HG03442 (cell line): ENCODE data around the gene ELK4.

Source experiments
- ATAC-seq: cut with Tn5 transposase; IDR thresholded peaks from one replicate; pipeline ENCODE4 v1.9.1; 2021; ENCODE audit warnings: mild to moderate bottlenecking, moderate library complexity; ENCODE audit not compliant: unreplicated experiment

Gene ELK4, protein sequence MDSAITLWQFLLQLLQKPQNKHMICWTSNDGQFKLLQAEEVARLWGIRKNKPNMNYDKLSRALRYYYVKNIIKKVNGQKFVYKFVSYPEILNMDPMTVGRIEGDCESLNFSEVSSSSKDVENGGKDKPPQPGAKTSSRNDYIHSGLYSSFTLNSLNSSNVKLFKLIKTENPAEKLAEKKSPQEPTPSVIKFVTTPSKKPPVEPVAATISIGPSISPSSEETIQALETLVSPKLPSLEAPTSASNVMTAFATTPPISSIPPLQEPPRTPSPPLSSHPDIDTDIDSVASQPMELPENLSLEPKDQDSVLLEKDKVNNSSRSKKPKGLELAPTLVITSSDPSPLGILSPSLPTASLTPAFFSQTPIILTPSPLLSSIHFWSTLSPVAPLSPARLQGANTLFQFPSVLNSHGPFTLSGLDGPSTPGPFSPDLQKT

DNA sequence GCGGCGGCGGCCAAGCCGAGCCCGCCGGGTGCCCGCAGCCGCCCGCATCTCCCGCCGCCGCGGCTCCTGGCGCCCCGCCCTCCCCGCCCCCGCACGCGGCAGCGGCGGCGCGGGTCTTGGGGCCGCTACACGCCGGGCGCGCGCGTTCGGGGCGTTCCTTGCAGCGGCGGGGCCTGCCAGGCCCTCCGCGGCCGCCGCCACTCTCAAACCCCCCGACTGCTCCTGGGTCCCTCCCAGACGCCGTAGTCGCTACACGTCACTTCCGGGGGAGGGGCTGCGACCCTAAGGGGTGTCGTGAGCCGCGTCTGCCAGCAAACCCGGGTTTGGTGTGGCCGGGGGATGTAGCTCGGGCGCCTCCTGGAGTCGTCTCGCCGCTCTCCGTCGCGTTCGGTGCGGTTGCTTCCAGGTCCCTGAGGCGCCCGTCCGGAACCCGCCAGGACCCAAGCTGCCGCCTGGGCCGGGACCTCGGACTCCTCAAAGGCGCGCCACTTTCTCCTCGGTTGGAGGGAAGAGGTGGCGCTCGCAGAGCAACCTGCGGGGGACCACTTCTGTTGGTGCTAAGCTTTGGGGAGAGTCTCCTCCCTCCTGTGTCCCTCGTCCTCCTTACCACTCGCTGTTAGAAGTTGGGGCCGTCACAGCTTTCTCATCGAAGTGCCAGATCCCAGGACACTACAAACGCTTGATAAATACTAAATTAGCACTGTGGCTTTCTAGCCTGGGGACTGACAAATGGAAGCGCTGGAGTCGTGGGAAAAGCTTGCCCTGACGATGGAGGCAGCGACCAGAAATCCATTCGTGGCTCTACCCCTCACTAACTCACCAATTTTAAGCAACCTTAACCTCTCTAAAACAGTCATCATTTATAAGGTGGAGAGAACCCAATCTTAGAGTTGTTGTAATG is at the start of gene ELK4:
TSS of gene ELK4 (minus strand) at position 244 of the 901 bp plus-strand sequence. CDS start 8,129 bp downstream, outside the sequence.
- ATAC-seq, result peak; percentile 82

DNA sequence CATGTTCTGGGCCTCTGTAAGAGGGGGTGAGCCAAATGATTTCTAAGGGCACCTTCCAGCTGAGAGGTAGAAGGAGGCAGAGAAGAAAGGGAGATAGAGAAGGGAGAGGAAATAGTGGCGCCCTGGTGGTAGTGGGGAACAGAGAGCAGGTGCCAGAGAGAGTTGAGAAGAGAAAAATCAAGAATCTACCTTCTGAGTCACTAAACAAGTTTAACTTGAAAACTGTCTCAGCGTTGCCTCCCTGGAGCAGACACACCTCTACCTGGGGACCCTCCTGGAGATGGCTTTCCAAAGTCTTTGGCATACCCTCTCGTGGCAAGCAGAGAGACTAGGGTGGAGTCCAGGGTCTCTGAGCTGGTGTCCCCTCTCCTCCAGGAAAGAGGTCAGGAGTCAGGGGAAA is 49.6 kb upstream of the ELK4 start:
- no peak for ATAC-seq

DNA sequence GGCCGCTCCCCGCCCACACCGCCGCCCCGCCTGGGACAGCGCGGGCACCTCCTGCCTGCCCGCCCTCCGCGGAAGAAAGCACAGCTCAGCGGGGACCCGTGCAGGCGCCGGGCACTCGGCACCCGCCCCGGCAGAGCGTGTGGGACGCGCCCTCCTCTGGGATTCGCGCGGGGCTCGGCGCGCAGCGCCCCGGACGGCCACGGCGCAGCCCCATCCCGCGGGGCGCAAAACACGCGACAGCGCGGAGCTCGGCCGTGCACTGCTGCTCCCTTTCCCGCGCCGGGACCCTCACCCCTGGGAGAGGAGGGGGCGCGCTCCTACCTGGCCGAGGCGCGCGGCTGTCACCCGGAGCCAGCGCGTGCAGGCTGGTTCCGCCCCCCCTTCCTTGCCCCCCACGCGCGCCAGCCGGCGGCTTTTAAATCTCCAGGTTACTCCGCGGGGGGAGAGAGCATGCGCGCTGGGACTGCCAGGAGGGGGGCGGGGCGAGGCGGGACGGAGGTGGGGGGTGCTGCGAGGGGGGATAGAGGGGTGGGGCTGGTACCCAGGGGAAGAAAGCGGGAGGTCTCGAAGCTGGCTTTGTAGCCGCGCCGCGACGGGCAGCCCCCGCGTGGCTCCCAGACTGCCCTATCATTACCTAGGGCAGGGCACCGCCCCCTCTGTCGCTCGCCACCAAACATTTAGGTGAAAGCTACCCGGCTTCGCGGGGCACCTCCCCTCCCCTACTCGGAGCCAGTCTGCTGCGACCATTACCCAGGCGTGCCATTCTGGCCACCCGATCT is 48.5 kb upstream of the ELK4 start, which contains the start of gene SLC45A3:
TSS of gene SLC45A3 (minus strand) at position 437 of the 779 bp plus-strand sequence. CDS start 15,853 bp downstream, outside the sequence.
- no peak for ATAC-seq

DNA sequence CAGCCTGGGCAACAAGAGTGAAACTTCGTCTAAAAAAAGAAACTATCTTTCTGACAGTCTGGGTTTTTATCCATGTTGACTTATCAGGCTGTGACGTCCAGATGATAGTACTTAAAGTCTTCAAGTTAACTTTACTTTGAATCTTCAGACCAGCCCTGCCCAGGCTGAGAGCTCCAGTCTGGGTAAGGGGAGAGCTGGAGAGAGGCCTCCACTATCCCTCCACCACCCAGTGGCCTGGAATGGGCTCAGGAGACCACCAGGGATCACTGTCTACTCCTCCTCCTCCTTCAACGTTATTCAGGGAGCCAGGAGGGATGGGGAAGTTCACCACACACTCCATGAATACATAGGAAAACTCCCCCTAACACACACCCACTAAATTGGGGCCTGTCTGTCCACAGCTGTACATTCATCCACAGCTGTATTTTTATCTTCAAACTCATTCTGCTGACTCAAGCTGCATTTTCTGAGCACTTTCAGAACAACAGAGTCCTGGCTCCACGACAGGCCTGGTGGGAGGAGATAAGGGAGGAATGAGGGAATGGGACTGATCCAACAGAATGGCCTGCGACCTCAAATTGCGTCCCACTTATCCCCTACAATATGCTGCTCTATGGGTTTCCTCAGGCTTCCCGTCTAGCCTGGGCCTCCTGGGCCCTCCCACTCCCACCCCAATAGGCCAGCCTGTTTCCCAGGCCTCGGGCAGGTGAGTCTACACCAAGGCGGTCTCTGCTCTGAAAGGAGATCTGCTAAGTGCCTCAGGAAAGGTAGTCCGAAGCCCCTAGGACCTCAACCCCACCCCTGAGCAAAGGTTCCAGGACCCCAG is 46.7 kb upstream of the ELK4 start:
- ATAC-seq, result no peak

DNA sequence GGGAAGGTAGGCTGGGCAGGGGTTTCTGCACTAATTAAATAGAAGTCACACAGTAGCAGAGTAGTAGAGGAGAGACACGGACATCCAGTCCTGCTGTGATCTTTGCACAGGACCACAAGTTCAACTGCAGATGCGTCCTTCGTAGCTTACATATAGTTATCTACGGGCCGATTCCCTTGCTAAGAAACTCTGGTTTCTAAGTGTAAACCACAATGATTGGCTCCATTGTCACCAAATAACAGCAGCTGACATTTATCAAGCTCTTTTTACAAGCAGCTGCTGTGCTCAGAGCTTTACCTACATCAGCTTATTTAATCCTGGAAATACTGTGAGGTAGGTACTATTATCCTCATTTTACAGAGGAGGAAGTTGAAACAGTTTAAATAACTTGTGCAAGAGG is 45.4 kb upstream of the ELK4 start:
- no peak for ATAC-seq

DNA sequence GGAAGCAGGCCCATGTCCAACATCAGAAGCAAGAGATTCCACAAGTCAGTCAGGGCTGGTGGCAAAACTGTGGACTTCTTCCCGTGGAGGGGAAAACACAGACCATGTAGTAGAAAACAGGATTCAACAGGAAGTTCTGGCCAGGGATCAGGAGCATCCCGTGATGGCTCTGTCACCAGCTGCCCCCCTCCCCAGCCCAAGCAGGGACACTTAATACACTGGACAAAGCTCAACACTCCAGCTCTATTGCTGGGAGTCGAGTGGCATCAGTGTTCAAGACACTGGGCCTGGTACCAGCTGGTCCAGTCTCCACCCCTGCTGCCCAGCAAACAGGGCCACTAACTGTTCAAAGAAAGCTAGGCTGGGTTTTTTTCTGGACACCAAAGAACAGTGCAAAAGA is 44.8 kb upstream of the ELK4 start:
- ATAC-seq, result no peak

DNA sequence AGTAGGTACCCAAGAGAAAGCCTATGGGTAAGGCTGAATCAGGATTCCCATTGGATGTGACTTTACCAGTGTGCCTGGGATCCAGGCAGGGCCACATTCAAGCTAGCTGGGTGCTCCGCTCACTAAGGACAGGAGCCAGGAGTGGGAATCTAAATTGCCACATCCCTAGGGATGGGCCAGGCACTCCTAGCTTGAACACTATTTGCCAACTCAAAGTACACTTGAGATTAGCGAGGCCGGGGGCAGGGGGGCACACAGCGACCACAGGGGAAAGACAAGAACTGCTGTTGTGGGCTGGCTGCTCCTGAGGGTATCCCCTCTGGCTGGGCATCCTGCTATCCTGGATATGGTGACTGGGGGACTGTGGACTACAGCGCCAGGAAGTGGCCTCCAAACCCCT is 44.2 kb upstream of the ELK4 start:
- ATAC-seq, result no peak

DNA sequence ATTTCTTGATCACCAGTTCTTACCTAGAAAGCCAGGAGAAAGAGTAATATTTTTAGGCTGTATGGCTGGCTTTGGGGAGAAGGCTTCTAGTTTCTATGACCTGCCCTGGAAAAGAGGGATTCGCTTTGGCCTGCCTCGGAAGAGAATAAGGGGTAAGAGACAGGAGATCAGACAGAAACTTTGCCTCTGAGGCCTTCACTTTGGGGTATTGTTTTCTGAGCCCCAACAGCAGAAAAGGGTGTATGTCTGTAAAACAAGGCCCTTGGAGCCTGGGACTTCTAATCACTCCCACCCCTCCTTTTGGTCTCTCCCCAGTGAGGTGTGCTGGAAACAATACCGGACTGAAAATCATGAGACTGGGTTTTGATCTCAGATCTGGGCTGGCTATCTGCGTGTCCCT is 43.4 kb upstream of the ELK4 start:
- no peak for ATAC-seq

DNA sequence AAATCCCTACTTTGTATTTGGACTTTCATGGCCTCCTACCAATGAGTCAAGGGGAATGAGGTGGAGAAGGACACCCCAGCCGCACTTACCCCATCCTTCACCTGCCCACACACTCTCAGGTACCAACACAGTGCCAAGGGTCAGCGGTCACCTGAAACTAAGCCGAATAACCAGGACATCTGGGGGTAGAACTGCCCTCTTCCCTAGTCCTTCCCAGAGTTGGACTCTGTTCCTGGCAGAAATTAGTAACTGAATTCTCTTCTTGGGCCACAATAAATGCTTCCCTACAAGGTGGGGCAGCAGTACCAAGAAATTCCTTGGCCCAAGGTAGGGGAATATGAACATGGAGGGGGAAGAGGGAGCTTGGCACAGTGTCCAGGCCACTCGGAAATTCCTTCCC is 41.2 kb upstream of the ELK4 start:
- ATAC-seq, result no peak

DNA sequence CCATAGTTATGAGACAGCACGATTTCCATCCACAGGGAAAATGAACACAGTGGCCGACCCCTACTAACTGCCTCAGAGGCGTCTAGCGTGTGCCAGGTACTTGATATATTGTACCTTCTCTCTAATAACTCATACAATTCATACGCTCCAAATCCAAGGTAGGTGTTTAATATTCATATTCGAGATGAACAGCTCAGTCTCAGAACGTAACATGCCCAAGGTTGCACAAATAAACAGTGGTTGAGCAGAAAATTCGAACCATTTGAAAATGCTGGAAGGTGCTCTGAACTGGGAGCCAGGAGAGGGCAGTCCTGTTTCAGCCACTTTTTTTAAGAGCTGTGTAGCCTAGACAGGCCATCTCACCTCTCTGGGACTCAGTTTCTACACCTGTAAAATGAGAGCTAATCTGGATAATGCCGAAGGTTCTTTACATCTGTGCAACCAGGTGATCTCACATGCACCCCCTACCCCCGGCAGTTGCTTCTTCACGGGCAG is 40.6 kb upstream of the ELK4 start:
- ATAC-seq, result no peak

DNA sequence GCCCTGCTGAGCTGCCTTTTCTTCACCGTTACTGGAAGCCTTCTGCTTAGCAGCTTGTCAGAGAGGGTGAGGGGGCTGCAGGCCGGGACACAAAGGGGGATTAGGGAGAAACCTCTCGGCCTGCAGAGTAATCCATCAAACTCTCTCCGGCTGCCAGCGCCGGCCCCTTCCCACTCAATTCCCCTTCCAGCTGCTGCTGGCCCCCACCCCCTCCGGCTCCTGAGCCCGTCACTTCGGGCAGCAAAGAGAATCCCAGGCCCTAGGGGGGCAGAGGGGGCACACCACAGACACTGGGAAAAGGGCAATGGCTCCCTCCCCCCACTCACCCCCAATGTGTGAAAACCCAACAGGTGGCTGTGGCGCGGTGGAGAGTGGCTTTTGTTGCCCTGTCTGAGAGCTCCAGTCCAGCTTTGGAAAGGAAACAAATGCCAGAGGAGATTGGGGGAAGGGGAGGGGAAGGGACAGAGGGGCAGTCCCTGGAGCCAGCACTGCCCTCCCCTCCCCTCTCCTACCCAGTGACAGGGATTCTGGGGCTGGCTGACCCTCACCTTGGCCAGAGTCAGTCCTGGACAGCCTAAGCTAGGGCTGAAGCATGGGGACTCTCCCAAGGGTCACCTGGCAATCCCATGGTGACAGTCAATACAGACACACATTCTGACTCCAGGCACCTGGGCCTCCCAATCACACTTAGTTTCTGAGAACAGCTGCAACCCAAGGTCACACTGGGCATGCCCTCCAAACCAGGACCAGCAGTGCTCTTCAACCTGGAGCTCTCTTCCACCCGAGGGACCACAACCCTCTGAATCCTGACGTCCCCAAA is 39.0 kb upstream of the ELK4 start:
- no peak for ATAC-seq

DNA sequence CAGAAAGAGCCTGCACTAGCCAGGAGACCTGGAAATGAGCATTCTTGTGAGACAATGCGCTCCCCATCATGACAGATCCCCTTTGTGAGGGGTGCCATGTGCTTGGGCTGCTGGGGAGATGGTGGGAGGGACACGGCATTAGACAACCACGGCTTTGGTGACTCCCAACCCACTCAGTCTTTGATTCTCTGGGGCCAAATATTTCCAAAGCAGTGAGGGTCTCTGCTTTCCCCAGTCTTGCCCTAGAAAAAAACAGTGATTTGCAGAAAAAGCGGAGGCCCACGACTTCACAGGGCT is 38.3 kb upstream of the ELK4 start:
- no peak for ATAC-seq

DNA sequence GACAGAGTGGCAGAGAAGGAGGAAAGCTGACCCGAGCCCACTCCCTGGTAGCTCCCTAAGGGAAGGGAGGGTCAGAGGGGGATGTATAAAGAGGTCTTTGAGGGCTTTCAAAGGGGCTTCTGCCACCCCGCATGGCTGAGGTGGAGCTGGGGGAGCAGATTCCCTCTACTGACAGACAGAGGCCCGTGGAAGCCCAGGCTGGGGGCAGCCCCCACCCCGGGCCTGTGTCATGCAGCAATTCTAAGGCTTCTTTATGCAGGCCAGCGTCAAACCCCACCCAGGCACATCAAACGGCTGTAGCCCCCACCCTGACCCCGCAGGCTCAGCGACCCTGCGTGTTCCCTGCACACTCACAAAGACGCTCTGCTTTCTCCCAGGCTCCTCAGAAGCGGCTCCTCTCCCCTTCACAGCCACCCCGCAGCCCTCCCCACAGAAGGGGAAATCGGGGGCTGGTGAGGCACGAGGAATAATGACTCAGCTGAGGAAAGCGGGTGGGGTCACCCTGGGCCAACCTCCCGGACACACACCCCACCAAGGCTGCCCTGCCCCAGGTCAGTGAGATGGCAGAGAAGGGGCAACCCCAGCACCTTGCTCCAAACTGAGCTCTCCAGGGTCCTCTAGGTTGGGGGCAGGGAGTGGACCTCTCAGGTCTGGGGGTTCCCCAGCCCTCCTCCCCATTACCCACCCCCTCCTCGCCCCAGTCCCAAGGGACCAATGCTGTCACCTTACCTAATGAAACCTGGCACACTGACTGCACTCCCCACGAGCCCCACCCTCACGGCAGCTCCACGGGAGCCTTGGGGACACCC is 37.7 kb upstream of the ELK4 start:
- peak; percentile 35 for ATAC-seq

DNA sequence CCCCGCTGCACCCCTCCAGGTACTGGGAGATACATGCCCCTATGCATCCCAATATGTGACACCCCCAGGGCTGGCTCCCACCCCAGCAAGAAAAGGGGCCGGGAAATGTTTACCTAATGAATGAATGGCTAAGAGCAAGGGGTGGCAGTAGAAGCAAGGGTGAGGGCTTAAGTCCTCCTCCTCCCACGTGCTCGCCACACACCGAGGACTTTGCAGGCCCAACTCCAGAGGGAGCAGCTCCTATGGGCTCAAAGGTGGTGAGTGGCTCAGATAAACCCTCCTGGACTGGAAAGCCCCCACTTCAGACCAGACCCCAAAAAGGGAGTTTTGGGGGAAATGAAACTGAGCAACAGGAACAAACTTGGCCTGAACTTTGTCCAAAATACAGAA is 37.1 kb upstream of the ELK4 start:
- peak; percentile 30 for ATAC-seq

DNA sequence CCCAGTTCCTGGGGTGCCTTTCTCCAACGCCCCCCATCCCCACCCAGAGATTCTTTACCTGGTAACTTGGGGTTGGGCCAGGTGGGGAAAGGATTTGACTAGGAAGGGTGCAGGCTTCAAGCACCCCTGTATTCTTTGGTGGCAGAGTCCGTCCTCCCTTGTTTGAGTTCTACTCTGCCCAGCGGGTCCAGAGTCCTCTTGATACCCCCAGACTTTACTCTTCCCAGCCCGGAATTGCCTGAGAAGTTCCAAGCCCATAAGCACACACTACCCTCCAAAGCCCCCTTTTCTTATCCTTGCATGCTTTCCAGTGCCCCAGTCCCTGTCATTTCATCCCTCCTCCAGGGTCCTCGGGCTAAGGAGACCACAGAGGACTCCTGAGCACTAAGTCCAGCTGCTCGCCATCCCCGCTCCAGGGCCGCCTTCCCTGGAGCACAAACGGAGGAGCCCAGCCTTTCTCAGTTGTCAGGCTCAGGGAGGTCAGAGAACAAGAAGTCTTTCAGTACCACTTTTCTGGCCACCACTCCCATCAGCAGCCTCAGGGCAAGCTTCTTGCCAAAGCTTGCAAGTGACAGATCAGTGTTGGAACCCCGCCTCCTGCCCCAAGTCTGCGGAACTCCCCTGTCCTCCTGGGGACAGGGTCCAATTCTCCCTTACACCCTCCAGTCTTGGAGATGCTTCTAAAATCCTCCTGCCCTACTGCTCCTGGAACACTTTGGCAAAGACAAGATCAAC is 36.3 kb upstream of the ELK4 start:
- ATAC-seq, result no peak

DNA sequence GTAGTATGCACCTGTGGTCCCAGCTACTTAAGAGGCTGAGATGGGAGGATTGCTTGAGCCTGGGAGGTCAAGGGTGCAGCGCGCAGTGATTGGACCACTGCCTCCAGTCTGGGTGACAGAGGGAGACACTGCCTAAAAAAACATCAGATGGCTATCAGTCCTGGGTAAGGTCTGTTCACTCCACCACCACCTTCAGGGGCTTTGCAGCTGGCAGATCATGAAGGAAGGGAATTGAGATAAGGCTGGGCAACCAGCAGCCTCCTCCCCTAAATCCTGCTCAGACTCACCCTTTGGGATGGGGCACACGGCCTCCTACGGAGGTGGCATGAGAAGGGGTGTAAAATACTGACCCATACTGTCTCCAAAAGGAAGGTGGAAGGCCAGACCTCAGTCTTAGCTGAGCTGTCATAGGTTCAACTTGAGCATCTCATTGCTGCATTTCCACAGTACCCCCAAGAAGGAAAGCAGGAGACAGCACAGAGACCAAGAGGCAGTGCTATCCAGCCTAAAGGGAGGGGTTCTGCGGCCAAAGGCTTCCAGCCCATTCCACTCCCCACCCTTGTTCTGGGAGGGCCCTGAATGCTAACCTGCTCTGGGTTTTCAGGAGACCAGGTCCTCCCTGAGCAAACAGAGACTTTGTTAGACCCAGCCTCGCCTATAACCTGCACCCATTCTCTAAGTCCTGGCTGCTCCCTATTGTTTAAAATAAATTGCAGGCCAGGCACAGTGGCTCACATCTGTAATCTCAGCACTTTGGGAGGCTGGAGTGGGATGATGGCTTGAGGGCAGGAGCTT is 34.8 kb upstream of the ELK4 start:
- no peak for ATAC-seq
